ENCODE measurements around the gene MCM9.
"Not testable (repeated sequence)": the region's sequence is repeated elsewhere in the genome, so short reads cannot be mapped to it uniquely, and the experiment has no call there.

MCM9 gene

DNA sequence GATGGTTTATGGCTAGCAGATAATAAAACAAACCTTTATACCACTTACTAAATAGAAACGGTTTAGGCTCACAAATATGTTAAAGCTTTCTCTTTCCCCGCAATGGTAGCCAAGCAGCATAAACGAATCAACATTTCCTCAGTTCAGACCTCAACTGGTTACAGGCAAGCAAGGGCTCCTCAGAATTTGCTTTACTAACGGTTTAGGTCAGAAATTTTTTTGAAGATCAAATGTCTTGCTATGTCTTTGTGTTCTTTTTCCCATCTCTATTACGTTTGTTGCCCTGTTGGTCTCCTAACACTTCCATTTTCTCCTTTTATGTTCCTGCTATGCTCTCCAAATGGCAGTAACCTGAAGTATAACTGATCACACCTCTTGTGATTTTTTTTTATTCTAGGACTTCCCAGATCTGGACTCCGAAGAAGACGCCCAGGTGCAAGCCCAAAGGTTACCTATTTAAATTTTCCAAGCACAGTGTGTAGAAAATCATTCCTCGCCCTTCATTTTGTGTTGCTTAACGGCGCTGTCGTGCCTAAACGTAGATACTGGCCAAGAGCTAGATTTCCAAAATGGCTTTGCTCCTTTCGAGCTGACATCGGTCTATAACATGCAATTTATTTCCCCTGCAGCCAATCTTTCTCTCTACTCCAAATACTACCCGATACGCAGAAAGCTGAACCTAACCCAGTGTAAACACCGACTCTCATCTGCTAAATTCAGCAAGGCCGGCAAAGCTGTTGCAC, 41.7 kb downstream of the MCM9 start:
- no peak for DNase-seq (ENCODE audit: low spot score)

DNA sequence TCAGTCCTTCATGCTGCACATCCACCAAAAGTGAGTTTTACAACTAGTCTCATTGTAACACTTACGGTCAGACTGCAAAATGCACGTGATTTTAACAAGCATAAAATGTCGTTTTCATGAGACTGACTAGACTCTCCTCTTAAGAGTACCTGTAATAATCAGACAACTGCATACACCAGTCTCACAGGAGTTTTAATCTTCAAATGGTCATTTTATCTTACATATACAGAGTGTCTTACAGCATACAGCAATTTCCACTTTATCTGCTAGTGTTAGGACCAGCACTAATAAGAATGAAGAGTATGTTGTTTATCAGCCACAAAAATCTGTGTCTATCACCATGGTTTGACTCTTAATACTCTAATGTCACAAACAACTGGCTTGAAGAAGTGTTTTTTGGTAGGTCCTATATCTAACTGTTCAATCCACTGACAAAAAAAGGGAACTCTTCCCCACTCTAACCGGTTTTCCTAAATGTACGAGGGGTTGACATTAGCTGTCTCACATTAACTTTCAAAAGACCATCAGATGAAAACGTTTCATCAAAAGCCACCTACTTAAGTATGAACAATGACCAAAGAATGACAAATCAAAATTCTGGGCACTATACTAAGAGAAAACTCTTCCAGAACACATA, 42.5 kb downstream of the MCM9 start:
- no peak for DNase-seq (ENCODE audit: low spot score)

DNA sequence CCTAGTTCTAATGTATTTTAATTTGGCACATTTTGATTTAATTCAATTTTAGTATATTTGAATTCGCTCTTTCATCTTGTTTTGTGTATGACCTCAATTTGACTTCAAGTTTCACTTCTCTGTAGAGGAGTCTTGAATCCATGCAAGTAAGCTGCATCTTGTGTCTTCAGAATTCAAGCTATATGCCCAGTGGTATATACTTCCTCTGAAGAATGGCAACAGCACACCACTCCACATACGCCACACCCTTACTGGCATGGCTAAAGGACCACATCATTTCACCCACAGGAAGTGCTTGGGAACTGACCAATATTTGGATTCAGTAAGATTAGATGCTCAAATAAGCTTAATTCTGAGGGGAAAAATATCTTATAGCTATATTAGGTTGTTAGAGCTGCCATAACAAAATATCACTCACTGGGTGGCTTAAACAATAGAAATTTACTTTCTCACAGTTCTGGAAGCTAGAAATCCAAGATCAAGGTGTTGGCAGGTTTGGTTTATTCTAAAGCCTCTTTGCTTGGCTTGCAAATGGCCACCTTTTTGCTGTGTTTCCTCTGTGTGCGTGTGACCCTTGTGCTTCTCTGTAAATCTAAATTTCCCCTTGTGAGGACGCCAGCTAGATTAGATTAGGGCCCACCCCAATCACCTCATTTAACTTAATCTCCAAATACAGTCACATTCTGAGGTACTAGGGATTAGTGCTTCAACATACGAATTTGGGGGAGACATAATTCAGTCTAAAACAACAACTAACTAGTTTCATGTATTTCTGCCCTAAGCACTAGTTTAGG, 43.8 kb downstream of the MCM9 start:
- DNase-seq (ENCODE audit: low spot score): no peak

DNA sequence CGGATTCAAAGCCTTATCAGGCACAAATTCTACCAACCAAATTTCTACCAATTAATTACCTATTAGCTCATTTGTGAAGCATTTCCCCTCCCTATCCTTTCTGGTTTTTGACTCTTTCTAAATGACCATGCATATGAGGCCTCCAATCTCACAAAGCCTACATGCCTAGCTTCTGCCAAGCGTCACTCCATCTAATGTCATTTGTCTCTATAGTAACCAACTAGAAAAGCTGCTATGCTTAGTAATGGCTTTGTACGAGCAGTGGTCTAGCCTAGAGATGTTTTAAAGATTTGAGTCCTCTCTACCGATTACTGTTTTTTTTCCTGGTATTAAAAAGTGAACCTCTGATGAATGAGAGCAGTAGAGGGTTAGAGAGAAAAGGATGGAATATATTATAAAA, 45.8 kb downstream of the MCM9 start:
- DNase-seq (ENCODE audit: low spot score): no peak

DNA sequence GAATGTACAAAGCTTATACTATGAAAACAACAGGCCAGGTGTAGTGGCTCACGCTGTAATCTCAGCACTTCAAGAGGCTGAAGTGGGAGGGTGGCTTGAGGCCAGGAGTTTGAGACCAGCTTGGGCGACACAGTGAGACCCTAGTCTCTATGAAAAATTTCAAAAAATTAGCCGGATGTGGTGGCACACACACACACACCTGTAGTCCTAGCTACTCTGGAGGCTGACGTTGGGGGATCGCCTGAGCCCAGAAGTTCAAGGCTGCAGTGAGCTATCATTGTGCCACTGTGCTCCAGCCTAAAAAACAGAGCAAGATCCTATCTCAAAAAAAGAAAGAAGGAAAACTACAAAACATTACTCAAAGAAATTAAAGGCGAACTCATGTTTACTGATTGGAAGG, 48.3 kb downstream of the MCM9 start:
- DNase-seq (ENCODE audit: low spot score): no peak

DNA sequence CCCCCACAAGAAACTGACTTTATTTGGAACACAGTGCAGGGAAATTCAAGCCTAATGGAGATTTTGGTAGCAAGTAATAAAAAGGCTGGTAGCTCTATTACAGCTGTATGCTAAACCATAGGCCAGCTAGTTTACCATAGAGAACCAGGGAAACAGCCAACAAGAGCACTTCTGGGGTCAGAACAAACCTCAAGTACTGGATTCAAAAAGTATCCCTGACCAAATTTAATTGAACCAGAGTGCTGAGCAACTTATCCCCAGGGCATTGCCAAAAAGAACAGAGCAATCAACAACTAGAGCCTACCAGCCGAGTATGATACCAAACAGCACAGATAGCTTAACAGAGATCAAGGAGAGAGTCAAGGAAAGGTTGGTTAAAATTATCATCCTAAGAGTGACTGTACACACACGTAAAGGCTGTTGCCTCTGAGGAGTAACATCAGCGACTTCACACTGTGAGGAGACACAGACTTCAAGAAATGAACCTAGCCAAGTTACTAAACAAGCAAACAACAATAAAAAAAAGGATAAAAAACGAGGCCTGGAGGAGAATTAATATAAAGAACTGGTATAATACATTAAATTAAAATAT, 52.5 kb downstream of the MCM9 start:
- DNase-seq (ENCODE audit: low spot score): no peak

DNA sequence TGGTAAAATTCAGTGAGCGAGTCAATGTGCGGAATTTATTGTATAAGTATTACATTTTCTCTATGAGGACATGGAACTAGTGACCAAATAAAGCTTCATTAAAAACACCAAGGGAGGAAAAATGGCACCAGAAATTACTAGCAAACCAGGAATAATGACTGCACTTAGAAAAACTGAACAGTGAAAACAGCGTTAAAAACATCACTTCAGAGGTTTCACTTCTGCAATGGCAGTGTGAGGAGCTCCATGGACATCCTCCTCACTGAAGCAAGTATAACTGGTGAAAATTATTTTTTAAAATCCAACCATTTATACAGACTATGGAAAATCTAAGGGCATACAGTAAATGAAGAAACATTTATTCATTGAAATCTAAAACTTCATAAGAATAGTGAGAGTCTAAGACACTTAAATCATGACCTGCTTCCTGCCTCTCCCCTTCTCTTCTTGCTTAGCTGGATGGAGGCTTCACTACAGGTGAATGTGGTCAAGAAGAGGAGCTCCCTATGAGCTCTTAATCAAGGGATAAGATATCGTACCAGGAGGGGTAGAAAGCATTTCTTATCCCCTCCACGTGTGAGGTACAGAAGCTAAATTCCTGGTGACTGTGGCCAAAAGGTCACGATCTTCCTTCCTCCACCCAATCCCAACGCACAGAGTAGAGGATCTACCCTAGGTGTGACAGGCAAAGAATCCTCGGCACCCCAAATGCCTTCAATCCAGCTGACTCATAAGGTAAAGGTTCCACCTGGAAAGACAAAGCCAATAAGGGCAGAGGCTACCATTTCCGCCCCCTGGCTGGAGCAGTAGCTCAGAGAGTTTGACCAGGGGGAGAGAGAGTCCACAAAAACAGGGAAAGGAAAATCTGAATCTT, 53.3 kb downstream of the MCM9 start:
- DNase-seq (ENCODE audit: low spot score): peak; percentile 9

DNA sequence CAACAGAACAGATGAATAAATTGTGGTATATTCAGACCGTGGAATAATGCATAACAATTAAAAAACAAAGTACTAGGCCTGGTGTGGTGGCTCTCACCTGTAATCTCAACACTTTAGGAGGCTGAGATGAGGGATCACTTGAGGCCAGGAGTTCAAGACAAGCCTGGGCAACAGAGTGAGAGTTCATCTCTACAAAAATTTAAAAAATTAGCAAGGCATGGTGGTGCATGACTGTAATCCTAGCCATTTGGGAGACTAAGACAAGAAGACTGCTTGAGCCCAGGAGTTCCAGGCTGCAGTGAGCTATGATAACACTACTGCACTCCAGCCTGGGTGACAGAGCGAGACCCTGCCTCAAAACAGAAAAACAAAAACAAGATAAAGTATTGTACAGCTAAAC, 57.2 kb downstream of the MCM9 start:
- no peak for DNase-seq (ENCODE audit: low spot score)

DNA sequence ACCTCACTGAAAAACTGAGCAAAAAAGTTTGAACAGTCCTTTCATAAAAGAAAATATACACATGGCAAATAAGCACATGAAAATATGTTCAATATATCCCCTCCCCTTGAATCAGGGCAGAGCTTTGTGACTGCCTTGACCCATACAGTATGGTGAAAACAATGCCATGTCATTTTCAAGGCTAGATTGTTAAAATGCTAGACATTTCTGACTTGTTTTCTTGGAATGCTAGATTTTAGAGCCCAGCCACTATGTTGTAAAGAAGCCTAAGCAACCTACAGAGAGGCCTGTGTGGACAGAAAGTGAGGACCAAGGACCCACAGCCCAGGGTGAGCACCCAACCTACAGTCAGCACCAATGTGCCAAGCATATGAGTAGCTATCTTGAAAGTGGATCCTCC, 58.1 kb downstream of the MCM9 start:
- no peak for DNase-seq (ENCODE audit: low spot score)

DNA sequence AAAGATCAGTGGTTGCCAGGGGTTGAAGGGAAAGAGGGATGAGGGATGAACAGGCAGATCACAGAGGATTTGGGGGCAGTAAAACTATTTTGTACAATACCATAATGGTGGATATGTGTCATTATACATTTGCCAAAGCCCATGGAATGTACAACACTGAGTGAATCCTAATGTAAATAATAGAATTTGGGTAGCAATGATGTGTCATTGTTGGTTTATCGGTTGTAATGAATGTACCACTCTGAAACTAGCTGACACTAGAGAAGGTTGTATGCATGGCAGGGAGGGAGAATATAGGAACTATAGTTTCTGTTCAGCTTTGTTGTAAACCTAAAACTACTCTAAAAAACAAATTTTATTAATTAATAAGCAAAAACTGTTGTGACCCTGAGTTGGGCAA, 58.8 kb downstream of the MCM9 start:
- no peak for DNase-seq (ENCODE audit: low spot score)

DNA sequence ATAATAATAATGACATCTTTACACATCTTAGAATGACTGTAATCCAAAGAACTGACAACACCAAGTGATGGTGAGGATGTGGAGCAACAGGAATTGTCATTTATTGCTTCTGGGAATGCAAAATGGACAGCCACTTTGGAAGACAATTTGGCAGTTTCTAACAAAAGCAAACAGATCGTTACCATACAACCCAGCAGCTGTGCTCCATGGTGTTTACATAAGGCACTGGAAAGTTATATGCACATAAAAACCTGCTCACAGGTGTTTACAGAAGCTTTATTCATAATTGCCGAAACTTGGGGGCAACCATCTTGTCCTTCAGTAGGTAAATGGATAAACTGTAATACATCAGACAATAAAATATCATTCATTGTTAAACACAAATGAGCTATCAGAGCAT, 59.3 kb downstream of the MCM9 start:
- no peak for DNase-seq (ENCODE audit: low spot score)

DNA sequence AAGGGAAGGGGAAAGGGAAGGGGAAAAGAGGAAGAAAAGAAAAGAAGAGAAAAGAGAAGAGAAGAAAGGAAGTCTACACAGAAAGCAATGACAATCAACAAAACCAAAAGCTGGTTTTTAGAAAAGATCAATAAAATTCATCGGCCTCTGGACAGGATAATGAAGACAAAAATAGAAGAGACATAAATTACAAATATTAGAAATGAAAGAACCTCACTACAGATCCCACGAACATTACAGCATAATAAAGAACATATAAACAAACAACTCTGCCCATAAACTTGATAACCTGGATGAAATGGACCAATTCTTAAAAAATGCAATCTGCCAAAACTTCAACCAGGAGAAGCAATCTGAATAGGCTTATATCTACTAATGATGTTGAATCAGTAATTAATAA, 61.7 kb downstream of the MCM9 start:
- DNase-seq (ENCODE audit: low spot score): no peak

DNA sequence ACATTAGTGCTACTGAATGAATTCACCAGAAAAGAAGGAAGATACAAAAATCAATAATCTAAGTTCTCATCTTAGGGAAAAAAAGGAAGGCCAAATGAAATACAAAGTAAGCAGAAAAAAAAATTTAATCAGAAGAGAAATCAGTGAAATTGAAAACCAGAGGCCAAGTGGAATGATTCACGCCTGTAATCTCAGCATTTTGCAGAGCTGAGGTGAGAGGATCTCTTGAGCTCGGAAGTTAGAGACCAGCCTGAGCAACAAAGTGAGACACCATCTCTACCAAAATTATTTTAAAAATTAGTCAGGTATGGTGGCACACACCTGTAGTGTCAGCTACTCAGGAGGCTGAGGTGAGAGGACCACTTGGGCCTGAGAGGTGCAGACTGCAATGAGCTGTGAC, 62.2 kb downstream of the MCM9 start:
- no peak for DNase-seq (ENCODE audit: low spot score)

DNA sequence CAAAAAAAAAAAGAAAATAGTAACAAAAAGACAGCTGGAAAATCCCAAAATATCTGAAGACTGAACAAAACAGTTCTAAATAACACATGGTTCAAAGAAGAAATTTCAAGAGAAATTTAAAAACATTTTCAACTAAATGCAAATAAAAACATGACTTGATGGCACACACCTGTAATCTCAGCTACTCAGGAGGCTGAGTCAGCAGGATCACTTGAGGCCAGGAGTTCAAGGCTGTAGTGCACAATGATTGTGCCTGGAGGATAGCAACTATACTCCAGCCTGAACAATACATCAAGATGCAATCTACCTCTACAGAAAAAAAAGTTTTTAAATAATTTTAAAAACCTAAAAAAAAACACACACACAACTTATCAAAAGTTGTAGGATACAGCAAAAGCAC, 62.6 kb downstream of the MCM9 start:
- no peak for DNase-seq (ENCODE audit: low spot score)

DNA sequence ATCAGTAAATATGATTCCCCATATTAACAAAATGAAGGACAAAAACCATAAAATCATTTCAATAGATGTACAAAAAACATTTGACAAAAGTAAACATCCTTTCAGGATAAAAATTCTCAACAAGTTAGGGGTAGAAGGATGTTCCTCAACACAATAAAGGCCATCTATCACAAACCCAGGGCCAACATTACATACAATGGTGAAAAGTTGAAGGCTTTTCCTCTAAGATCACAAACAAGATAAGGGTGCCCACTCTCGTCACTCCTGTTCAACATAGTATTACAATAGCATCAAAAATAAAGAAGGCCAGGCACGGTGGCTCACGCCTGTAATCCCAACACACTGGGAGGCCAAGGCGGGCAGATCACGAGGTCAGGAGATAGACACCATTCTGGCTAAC, 63.6 kb downstream of the MCM9 start:
- DNase-seq (ENCODE audit: low spot score): no peak

DNA sequence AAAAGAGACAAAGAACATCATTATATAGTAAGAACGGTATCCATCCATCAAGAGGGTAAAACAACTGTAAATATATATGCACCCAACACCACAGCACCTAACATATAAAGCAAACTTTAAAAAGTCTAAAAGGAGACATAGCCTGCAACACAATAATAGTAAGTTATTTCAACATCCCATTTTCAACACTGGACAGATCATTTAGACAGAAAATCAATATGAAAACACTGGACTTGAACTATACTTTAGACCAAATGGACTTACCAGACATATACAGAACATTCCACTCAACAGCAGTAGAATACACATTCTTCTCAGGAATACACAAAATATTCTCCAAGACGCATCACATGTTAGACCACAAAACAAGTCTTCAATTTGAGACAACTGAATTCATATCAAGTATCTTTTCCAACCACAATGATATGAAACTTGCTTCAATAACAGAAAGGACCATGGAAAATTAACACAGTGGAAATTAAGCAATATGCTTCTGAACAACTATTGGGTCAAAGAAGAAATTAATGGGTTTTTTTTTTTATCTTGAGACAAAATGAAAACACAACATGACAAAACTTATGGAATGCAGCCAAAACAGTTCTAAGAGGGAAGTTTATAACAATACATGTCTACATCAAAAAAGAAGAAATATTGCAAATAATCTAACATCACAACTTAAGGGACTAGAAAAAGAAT, 64.9 kb downstream of the MCM9 start:
- DNase-seq (ENCODE audit: low spot score): no peak

DNA sequence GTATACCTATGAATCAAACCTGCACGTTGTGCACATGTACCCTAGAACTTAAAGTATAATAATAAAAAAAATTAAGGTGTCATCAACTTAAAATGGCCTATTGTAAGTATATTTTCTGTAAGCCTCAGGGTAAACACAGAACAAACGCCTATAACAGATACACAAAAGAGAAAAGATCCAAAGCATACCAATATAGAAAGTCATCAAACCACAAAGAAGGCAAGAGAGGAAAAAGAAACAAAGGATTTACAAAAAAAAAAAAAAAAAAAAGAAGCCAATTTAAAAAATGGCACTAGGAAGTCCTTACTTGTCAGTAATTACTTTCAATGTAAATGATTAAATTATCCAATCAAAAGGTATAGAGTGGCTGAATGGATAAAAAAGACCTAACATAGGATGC, 65.6 kb downstream of the MCM9 start:
- DNase-seq (ENCODE audit: low spot score): no peak

DNA sequence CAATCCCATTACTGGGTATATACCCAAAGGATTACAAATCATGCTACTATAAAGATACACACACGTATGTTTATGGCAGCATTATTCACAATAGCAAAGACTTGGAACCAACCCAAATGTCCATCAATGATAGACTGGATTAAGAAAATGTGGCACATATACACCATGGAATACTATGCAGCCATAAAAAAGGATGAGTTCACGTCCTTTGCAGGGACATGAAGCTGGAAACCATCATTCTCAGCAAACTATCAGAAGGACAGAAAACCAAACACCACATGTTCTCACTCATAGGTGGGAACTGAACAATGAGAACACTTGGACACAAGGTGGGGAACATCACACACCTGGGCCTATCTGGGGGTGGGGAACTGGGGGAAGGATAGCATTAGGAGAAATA, 66.1 kb downstream of the MCM9 start:
- DNase-seq (ENCODE audit: low spot score): not testable (repeated sequence)

DNA sequence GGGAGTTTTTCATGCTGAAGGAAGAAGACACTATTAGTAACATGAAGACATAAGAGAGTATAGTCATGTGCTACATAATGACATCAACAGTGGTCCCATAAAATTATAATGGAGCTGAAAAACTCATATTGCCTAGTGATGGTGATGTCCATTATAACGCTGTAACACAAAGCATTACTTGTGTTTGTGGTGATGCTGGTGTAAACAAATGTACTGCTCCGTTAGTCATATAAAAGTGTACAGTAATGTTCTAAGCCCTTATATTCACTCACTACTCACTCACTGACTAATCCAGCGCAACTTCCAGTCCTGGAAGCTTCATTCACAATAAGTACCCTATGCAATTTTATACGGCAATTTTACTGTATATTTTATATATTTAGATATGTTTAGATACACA, 67.8 kb downstream of the MCM9 start:
- no peak for DNase-seq (ENCODE audit: low spot score)

DNA sequence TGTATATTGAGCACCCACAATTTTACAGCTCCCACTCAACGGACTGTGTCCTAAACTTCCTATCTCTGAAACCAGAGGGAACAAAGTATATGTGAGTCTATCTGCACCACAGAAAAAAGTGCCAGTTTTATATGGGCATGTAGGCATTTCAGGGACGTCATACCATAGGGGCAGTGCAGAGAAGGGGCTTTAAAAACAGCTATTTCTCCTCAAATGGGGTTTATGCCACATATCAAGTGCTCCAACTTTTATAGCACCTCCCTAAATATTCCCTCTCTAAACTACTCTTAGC, 69.9 kb downstream of the MCM9 start:
- no peak for DNase-seq (ENCODE audit: low spot score)

DNA sequence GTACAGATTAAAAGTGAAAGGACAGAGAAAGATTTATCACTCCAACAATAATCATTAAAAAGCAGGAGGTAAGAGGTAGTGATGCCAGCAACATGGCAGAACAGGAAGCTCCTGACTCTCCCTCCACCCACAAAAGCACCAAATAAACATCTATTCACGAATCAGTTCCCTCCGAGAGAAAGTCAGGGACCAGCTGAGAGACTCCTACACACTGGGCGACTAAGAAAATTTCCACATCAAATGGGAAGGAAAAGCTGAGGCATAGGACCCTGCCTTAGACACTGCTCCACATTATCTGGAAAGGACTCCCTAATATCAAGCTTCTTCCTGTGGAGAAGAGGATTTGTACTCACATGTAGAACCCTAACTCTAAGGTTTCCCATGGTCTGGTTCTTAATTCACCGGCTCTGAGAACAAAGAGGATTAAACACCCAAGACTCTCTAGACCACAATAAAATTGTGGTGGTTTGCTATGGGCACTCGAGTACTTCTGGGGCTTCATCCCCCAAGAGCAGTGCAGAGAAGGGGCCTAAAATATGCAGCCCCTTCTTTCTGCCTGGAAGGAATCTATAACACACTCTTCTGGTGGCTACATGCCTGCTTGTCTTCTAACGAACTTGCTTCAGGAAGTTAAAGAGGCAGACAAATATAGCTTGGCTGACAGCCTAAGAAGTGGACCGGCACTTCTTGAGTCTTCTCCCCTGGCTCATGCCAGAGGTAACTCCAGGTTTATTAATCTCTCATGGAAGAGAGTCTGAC, 70.4 kb downstream of the MCM9 start:
- DNase-seq (ENCODE audit: low spot score): no peak
